HUES48 (cell line): ENCODE data around the gene NPM3.
"Not testable (repeated sequence)": the region's sequence is repeated elsewhere in the genome, so short reads cannot be mapped to it uniquely, and the experiment has no call there.

ENCODE experiments used
- H3K27ac ChIP-seq: one replicate; pipeline ENCODE4 v1.7.0; 2013; ENCODE audit warnings: low read depth, low read length, inconsistent platforms
- H3K27me3 ChIP-seq: 2 replicates; pipeline ENCODE4 v1.6.1; 2013; ENCODE audit warnings: mild to moderate bottlenecking, low read length; ENCODE audit not compliant: control insufficient read depth, insufficient read depth
- H3K36me3 ChIP-seq: 2 replicates; pipeline ENCODE4 v1.6.1; 2013; ENCODE audit warnings: low read length; ENCODE audit not compliant: control insufficient read depth, insufficient read depth
- H3K4me1 ChIP-seq: 2 replicates; pipeline ENCODE4 v1.6.1; 2013; ENCODE audit warnings: mild to moderate bottlenecking, low read length; ENCODE audit not compliant: control insufficient read depth, insufficient read depth
- H3K4me3 ChIP-seq: 2 replicates; pipeline ENCODE4 v1.5.1; 2013; ENCODE audit warnings: mild to moderate bottlenecking, low read depth, low read length
- H3K9ac ChIP-seq: 2 replicates; pipeline ENCODE4 v1.6.1; 2013; ENCODE audit warnings: mild to moderate bottlenecking, low read depth, low read length, moderate library complexity
- H3K9me3 ChIP-seq: 2 replicates; pipeline ENCODE4 v1.6.1; 2013; ENCODE audit warnings: low read length; ENCODE audit not compliant: control insufficient read depth, insufficient read depth

NPM3 gene

DNA sequence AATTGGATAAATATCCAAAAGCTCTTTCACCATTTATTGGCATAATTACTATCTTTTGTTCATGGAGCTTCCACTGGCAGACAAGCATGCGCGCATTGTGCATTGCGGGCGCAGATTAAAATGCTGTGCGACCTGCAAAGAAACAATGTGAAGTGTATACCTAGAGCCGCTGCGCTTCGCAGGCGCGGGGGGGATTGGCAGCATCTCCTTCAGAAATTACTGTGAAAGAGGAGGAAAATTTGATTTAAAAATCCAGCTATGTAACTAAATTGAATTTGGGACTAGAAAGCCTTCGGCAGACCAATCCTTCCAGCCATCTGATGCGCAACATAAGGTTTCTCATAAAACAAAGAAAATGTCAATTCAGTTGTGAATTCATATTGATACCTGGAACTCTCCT is 10.3 kb upstream of the NPM3 start:
- Histone ChIP-seq H3K9me3 (no peaks in the 10 kb centered on the region), H3K27me3 (no peaks in the 10 kb centered on the region), H3K36me3 (peaks cover 95% of the 10 kb centered on the region), H3K4me3 (no peak overlapping the region), H3K4me1 (no peaks in the 10 kb centered on the region), H3K9ac (no peak overlapping the region), H3K27ac (no peak overlapping the region)

DNA sequence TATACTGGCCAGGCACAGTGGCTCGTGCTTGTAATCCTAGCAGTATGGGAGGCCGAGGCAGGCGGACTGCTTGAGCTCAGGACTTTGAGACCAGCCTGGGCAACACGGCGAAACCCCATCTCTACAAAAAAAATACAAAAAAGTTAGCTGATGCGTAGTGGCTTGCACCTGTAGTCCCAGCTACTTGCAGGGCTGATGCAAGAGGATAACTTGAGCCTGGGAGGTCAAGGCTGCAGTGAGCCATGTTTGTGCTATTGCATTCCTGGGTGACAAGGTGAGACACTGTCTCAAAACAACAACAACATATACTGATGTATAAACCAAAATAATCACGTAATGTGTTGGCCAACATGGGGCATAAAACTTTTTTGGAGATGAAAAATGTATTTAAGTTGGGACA is 6.4 kb upstream of the NPM3 start:
- H3K27ac ChIP-seq, result no peak overlapping the region
- no peak overlapping the region for H3K4me3 ChIP-seq
- no peak overlapping the region for H3K9ac ChIP-seq
- H3K27me3 ChIP-seq, result no peaks in the 10 kb centered on the region
- H3K36me3 ChIP-seq, result peaks cover 90% of the 10 kb centered on the region
- 0 out of 2 replicates have a peak, but pooled peaks cover 1% of the 10 kb centered on the region for H3K4me1 ChIP-seq
- no peaks in the 10 kb centered on the region for H3K9me3 ChIP-seq

GRCh38 chr10:101789231-101789630 is 6.0 kb upstream of the NPM3 start:
- H3K4me1 ChIP-seq, H3K4me3 ChIP-seq, H3K9me3 ChIP-seq, H3K27me3 ChIP-seq, H3K27ac ChIP-seq, H3K9ac ChIP-seq: not testable (repeated sequence)
- H3K36me3 ChIP-seq, result peaks cover 90% of the 10 kb centered on the region

DNA sequence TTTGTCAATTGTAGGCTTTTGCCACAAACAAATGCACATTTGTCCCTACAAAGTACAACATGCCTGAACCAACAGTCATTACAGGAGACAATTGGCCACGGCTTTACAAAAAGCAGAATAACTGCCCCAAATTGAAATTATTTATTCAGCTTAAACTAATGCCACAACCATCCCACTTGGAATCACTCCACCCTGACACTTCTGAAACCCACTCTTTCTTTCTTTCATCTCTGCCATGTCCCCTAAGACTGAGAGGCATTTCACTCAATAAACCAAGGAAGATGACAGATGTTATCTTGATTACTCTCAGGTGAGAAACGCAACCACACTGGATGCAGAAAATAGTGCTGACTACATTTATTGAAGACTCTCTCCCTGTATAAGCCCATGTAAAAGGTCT is 2.6 kb upstream of the NPM3 start:
- H3K9ac ChIP-seq, result no peak overlapping the region
- H3K36me3 ChIP-seq, result peaks cover 60% of the 10 kb centered on the region
- no peak overlapping the region for H3K27ac ChIP-seq
- H3K4me3 ChIP-seq, result no peak overlapping the region
- no peaks in the 10 kb centered on the region for H3K27me3 ChIP-seq
- no peaks in the 10 kb centered on the region for H3K9me3 ChIP-seq
- H3K4me1 ChIP-seq, result peaks cover 19% of the 10 kb centered on the region

- Histone ChIP-seq H3K27ac (peak overlapping the region; percentile 25), H3K27me3 (no peaks in the 10 kb centered on the region; the same call in 1 of the 2 replicates), H3K9me3 (no peaks in the 10 kb centered on the region), H3K4me1 (peaks cover 28% of the 10 kb centered on the region), H3K36me3 (peaks cover 49% of the 10 kb centered on the region), H3K9ac (no peak overlapping the region), H3K4me3 (no peak overlapping the region)
Measured at GRCh38 chr10:101784558-101784957, 1.3 kb upstream of the NPM3 start.

- Histone ChIP-seq H3K9me3 (no peaks in the 10 kb centered on the region), H3K4me3 (peak overlapping the region; percentile 89), H3K36me3 (peaks cover 40% of the 10 kb centered on the region), H3K9ac (peak overlapping the region; percentile 88), H3K27me3 (peaks cover 2% of the 10 kb centered on the region; the same call in 1 of the 2 replicates), H3K4me1 (peaks cover 30% of the 10 kb centered on the region), H3K27ac (peak overlapping the region; percentile 82)
Measured at GRCh38 chr10:101783736-101784118, 481 bp upstream of the NPM3 start.

DNA sequence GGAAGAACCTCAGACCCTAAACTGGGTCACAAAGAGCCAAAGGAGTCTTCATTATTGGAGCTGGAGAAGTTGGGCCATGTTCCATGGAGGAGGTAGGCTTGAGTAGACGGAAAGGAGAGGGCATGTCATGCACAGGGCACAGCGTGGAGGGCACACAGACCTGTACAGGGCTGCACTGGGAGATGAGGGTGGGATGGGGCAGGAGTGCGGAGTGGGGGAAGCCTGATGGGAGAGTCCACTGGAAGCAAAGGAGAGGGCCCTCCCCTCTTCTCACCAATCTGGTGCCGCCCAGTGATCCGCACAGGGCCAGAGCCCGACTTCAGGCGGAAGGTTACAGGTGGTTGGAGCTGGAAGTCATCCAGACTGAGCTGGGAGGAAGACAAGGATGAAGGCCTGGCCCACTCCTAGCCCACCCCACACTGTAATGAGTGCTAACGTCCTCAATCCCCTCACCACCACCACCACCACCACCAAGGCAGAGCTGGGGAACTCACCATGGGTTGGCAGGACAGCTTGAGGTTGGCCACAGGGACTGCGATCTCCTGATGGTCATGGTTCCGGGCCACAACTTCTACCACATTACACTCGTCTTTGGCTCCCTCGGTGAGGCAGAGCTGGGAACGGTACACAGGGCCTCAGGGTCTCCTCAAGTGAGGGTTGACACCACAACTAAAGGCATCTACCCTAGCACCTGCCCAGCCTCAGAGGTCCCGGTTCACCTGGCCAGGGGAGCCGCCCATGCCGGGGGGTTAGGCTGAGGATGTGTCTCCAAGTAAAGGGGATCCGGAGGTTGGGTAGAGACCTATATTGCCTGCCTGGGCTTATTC is 1.0 kb downstream of the NPM3 start:
- no peak overlapping the region for H3K27ac ChIP-seq
- H3K4me1 ChIP-seq, result peaks cover 36% of the 10 kb centered on the region
- no peaks in the 10 kb centered on the region for H3K9me3 ChIP-seq
- H3K4me3 ChIP-seq, result peak overlapping the region; percentile 89
- peak overlapping the region; percentile 88; the same call in 1 of the 2 replicates for H3K9ac ChIP-seq
- H3K36me3 ChIP-seq, result peaks cover 31% of the 10 kb centered on the region
- H3K27me3 ChIP-seq, result peaks cover 17% of the 10 kb centered on the region

DNA sequence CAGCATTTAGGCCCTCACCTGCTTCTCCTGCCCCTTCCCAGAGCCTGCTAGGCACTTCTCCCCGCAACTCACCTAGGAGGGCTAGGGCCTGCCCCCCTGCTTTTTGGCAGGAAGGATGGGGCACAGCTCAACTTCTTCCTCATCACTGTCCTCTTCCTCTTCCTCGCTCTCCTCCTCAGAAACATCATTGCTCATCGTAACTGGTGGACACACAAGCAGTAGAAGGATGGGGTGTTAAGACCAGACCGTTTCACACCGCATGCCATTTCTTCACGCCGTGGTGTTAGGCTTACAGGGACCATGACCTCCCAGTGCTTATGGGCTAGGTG is 1.6 kb downstream of the NPM3 start:
- Histone ChIP-seq H3K9me3 (no peaks in the 10 kb centered on the region), H3K27me3 (peaks cover 23% of the 10 kb centered on the region), H3K9ac (no peak overlapping the region), H3K27ac (no peak overlapping the region), H3K4me3 (peak overlapping the region; percentile 89), H3K36me3 (peaks cover 25% of the 10 kb centered on the region), H3K4me1 (peaks cover 42% of the 10 kb centered on the region)

DNA sequence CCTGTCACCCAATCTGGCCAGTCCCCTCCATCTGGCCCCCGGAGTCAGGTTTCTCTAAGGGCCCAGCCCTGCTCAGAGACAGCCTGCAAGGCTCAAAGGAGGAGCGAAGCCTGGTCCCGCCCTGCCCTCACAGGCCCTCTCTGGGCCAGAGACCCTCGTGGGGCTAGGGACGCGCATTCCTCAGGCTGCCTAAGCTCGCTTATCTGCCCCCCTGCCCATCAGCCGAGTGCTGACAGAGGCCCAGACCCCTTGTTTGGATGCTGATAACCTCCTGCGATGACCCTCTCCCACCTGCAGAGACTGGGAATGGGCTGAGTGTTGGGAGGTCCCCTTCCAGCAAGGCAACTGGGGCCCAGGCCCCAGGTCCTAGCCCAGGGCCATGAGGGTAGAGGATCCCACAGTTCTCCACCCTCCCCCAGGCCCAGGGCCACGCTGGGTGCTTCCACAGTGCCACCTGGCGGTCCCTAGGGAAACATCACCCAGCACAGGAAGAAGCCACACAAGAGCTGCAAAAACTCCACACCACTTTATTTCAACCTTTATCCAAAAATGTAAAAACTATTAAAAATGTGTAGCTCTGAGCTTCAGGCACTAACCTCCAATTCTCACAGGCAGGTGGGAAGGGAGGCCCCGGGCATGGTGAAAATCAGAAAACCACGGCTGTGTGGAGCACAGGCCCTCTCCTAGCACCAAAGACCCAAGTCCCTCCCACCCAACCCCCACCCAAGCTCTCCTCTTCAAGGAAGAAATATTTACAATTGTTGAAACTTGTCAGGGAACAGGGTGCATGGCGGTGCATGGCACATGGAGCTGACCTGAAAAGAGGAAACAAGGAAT is 2.2 kb downstream of the NPM3 start:
- Histone ChIP-seq H3K9me3 (no peaks in the 10 kb centered on the region), H3K4me1 (peaks cover 42% of the 10 kb centered on the region), H3K27me3 (peaks cover 27% of the 10 kb centered on the region), H3K27ac (peak overlapping the region; percentile 29), H3K9ac (no peak overlapping the region), H3K4me3 (no peak overlapping the region), H3K36me3 (peaks cover 19% of the 10 kb centered on the region)

- peaks cover 33% of the 10 kb centered on the region for H3K27me3 ChIP-seq
- H3K27ac ChIP-seq, result peak overlapping the region; percentile 44
- no peak overlapping the region for H3K9ac ChIP-seq
Measured at GRCh38 chr10:101780187-101780817, 2.9 kb downstream of the NPM3 start.

More at GRCh38 chr10:101780187-101780817, 2.9 kb downstream of the NPM3 start:
- peaks cover 42% of the 10 kb centered on the region for H3K4me1 ChIP-seq
- peaks cover 12% of the 10 kb centered on the region for H3K36me3 ChIP-seq
- H3K9me3 ChIP-seq, result no peaks in the 10 kb centered on the region
- peak overlapping the region; percentile 62; the same call in 1 of the 2 replicates for H3K4me3 ChIP-seq
